Hepatocyte (in vitro differentiated cells): ENCODE results near the gene KCNJ15.

Experiments used
- EZH2 ChIP-seq: fragments of 200-600 bp; sonication (generic); IDR thresholded peaks from 2 replicates; pipeline ENCODE4 v1.6.1; 2016; ENCODE audit warnings: antibody characterized with exemption, mild to moderate bottlenecking, borderline replicate concordance
- EZH2phosphoT487 ChIP-seq: fragments of 200-600 bp; sonication (generic); IDR thresholded peaks from one replicate; pipeline ENCODE4 v1.6.1; 2018; ENCODE audit warnings: antibody characterized with exemption, mild to moderate bottlenecking, low read depth, moderate library complexity; ENCODE audit not compliant: unreplicated experiment, severe bottlenecking
- TF ChIP-seq, protein P1 (sequence below): fragments of 200-600 bp; sonication (generic); IDR thresholded peaks from 2 replicates; pipeline ENCODE4 v1.5.1; 2016; ENCODE audit warnings: antibody characterized with exemption, mild to moderate bottlenecking; ENCODE audit not compliant: poor library complexity

GRCh38 chr21:38293113-38293512 is 36.3 kb downstream of the KCNJ15 start:
- TF ChIP-seq, protein P1, sequence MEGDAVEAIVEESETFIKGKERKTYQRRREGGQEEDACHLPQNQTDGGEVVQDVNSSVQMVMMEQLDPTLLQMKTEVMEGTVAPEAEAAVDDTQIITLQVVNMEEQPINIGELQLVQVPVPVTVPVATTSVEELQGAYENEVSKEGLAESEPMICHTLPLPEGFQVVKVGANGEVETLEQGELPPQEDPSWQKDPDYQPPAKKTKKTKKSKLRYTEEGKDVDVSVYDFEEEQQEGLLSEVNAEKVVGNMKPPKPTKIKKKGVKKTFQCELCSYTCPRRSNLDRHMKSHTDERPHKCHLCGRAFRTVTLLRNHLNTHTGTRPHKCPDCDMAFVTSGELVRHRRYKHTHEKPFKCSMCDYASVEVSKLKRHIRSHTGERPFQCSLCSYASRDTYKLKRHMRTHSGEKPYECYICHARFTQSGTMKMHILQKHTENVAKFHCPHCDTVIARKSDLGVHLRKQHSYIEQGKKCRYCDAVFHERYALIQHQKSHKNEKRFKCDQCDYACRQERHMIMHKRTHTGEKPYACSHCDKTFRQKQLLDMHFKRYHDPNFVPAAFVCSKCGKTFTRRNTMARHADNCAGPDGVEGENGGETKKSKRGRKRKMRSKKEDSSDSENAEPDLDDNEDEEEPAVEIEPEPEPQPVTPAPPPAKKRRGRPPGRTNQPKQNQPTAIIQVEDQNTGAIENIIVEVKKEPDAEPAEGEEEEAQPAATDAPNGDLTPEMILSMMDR = no peak
- no peak for TF ChIP-seq EZH2
- TF ChIP-seq EZH2phosphoT487 = no peak
